Endothelial cell of umbilical vein (primary cell): Measurements from ENCODE around the gene TBC1D5. TPM values are rescaled to one million over a fixed set of nuclear protein-coding genes. Genes with fewer than 3 reads are reported as not detected.

Experiments used
- BruUV-seq: library from RNA; stranded (reverse); fragments of 400-500 nt; replicated peaks from 2 replicates; lab custom pipeline; 2021; lab: Mats Ljungman, UMichigan
- CTCF ChIA-PET: fragments of 300-600, 350-600 bp; sonication (Branson Sonifier 250); formaldehyde crosslinking; loops from one replicate; lab custom pipeline; 2021; ENCODE audit warnings: antibody characterized with exemption, inconsistent platforms; lab: Charles Lee
- POLR2A ChIA-PET: fragments of 300-600, 350-600 bp; sonication (Branson Sonifier 250); formaldehyde crosslinking; loops from one replicate; lab custom pipeline; 2021; ENCODE audit warnings: antibody characterized with exemption, inconsistent platforms; lab: Charles Lee
- DNase-seq: peaks from one replicate; pipeline ENCODE4 v3.0.0-alpha.2; 2011; ENCODE audit warnings: low read depth, low spot score
- FAIRE-seq: peaks from 2 replicates; lab custom pipeline; 2011; peaks lifted over from hg19 to GRCh38; lab: Jason Lieb, UNC
- H2AFZ ChIP-seq: 2 replicates; pipeline ENCODE4 v1.6.0; 2012; ENCODE audit warnings: low read depth, low read length, control low read depth, inconsistent platforms
- H3K27ac ChIP-seq: 2 replicates; pipeline ENCODE4 v1.5.1; 2011; ENCODE audit warnings: low read depth, mild to moderate bottlenecking, control low read depth, low read length, moderate library complexity; ENCODE audit not compliant: insufficient read depth
- H3K27me3 ChIP-seq, 2 experiments: 2 replicates each; pipeline versions ENCODE4 v1.6.0 to v1.6.1; 2011; ENCODE audit warnings: low read length in 2 of 2, mixed read lengths in 1 of 2; ENCODE audit not compliant: control insufficient read depth in 2 of 2, insufficient read depth in 2 of 2
- H3K36me3 ChIP-seq, 2 experiments: 2 replicates in 1 of 2; 3 replicates in 1 of 2; pipeline ENCODE4 v1.5.1; 2011; ENCODE audit warnings: low read length in 2 of 2, mild to moderate bottlenecking in 1 of 2, moderate library complexity in 1 of 2; ENCODE audit not compliant: control insufficient read depth in 2 of 2, insufficient read depth in 2 of 2; ENCODE audit errors: extremely low read depth in 1 of 2
- H3K4me1 ChIP-seq: 3 replicates; pipeline ENCODE4 v1.5.1; 2011; ENCODE audit warnings: mild to moderate bottlenecking, low read length; ENCODE audit not compliant: control insufficient read depth, insufficient read depth; ENCODE audit errors: extremely low read depth
- H3K4me2 ChIP-seq: 2 replicates; pipeline ENCODE4 v1.6.1; 2011; ENCODE audit warnings: low read length, control low read depth, mixed read lengths; ENCODE audit not compliant: insufficient read depth
- H3K4me3 ChIP-seq, 3 experiments: fragments of 200-600 bp in 1 of 3; sonication (generic), shearing (Covaris generic) in 1 of 3; replicated peaks in 1 of 3; 2 replicates each; pipeline ENCODE4 v1.5.1; 2011 to 2016; ENCODE audit warnings: control low read depth in 3 of 3, low read length in 3 of 3, mild to moderate bottlenecking in 2 of 3, inconsistent platforms in 1 of 3, low read depth in 1 of 3, moderate library complexity in 1 of 3; ENCODE audit not compliant: insufficient read depth in 1 of 3
- H3K79me2 ChIP-seq: 2 replicates; pipeline ENCODE4 v1.6.0; 2012; ENCODE audit warnings: low read length, inconsistent platforms; ENCODE audit not compliant: control insufficient read depth, insufficient read depth
- H3K9ac ChIP-seq: replicated peaks from 2 replicates; pipeline ENCODE3; 2011; ENCODE audit warnings: low read length, control low read depth; ENCODE audit not compliant: insufficient read depth; ENCODE audit errors: extremely low read depth
- H3K9me1 ChIP-seq: replicated peaks from 3 replicates; pipeline ENCODE4 v1.6.0; 2011; ENCODE audit warnings: mild to moderate bottlenecking, low read length; ENCODE audit not compliant: control insufficient read depth, insufficient read depth; ENCODE audit errors: extremely low read depth
- H3K9me3 ChIP-seq: replicated peaks from 2 replicates; pipeline ENCODE4 v1.5.1; 2012; ENCODE audit warnings: low read length, inconsistent platforms; ENCODE audit not compliant: control insufficient read depth, insufficient read depth
- H4K20me1 ChIP-seq: replicated peaks from 2 replicates; pipeline ENCODE3; 2011; ENCODE audit warnings: mild to moderate bottlenecking, low read length; ENCODE audit not compliant: control insufficient read depth, insufficient read depth; ENCODE audit errors: extremely low read depth
- EZH2 ChIP-seq: IDR thresholded peaks from 2 replicates; pipeline ENCODE4 v1.6.1; 2012; ENCODE audit warnings: borderline replicate concordance, low read depth, mild to moderate bottlenecking, moderate library complexity, low read length, inconsistent platforms; ENCODE audit not compliant: severe bottlenecking
- FOS ChIP-seq: IDR thresholded peaks from 2 replicates; pipeline ENCODE4 v1.6.1; 2011; ENCODE audit warnings: mild to moderate bottlenecking, low read length, moderate library complexity, borderline replicate concordance; ENCODE audit not compliant: insufficient read depth
- GATA2 ChIP-seq: IDR thresholded peaks from 2 replicates; pipeline ENCODE4 v1.7.0; 2011; ENCODE audit warnings: low read depth, mild to moderate bottlenecking, moderate library complexity, mixed read lengths, low read length; ENCODE audit not compliant: insufficient read length, insufficient read depth
- JUN ChIP-seq: IDR thresholded peaks from 2 replicates; pipeline ENCODE4 v1.6.1; 2011; ENCODE audit warnings: borderline replicate concordance, low read depth; ENCODE audit not compliant: insufficient read length, insufficient read depth
- MYC ChIP-seq: IDR thresholded peaks from one replicate; pipeline ENCODE4 v1.6.1; 2011; ENCODE audit warnings: mild to moderate bottlenecking, low read depth, low read length
- POLR2A ChIP-seq: IDR thresholded peaks from 2 replicates; pipeline ENCODE4 v1.6.1; 2012; ENCODE audit warnings: low read depth, mild to moderate bottlenecking, control low read depth, low read length
- POLR2AphosphoS5 ChIP-seq: IDR thresholded peaks from 2 replicates; pipeline ENCODE4 v1.6.1; 2012; ENCODE audit warnings: low read depth, mild to moderate bottlenecking, control low read depth, low read length, moderate library complexity; ENCODE audit not compliant: insufficient read depth
- dilution Hi-C: fragments of 300-500 bp; cut with MboI; formaldehyde crosslinking; loops from one replicate; pipeline ENCODE4 v1.15.0; 2019; ENCODE audit warnings: low sequenced_read_pairs; ENCODE audit not compliant: extremely low pct_ligation_motif_present
- intact Hi-C: fragments of 100-400 bp; cut with micrococcal nuclease; formaldehyde crosslinking; loops from one replicate; pipeline ENCODE4 v1.10.0; 2022
- polyA plus RNA-seq, 4 experiments: library from polyadenylated mRNA; depleted of rRNA in 3 of 4; stranded (reverse) in 3 of 4; unstranded in 1 of 4; fragments of >200 nt; gene quantifications; 2 replicates each; pipeline versions ENCODE4 v1.2.1 to v1.2.3, GENCODE V29; 2011 to 2012; ENCODE audit warnings: missing spikeins in 1 of 4
- total RNA-seq: library from RNA; stranded (reverse); gene quantifications from 2 replicates; pipeline ENCODE4 v1.2.3, GENCODE V29; 2021
- TF ChIP-seq, protein P1 (sequence below), 2 donors: IDR thresholded peaks; 1 replicate in 1 of 2; 2 replicates in 1 of 2; pipeline ENCODE4 v1.5.1; 2011; ENCODE audit warnings: low read length in 2 of 2, mild to moderate bottlenecking in 2 of 2, moderate library complexity in 2 of 2, control low read depth in 1 of 2, inconsistent platforms in 1 of 2, low read depth in 1 of 2; ENCODE audit not compliant: insufficient read depth in 1 of 2; ENCODE audit errors: extremely low read depth in 1 of 2
- TF ChIP-seq, protein P2 (sequence below): IDR thresholded peaks from 2 replicates; pipeline ENCODE4 v1.6.1; 2011; ENCODE audit not compliant: insufficient read depth, insufficient read length

TBC1D5 gene
- total and polyA plus RNA-seq, 2 donors (not counting 3 experiments of a cell fraction or from before 2014, with no cell fraction given): 17.5 to 44.7 TPM

DNA sequence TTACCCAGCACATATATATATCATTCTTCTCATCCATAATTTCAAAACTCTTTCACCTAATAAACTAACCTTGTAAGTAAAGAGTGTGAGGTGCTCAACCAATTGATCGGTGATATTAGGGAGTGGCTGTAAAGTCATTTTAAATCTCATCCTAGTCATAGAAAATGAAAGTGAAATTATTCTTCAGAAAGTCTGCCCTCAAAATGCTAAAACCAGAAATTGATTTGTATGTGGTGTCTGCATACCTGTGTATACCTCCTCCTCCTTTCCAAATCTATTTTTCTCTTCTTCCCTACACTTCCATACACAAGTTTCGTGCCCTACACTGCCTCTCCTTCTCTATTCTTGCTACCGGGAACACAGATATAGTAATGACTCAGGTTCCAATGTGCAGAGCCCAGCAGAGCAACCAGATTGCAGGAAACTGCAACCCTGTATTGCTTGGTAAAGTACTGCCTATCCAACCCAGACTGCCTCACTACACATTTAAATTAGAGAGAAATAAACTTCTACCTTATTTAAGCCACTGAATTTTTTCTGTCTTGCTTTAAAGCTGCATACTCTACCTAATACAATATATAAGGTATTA, 7.4 kb upstream of the TBC1D5 start:
- DNase-seq (no peak), FAIRE-seq (no peak)
- Histone ChIP-seq H3K79me2 (no peaks in the 10 kb centered on the region), H3K9ac (no peak overlapping the region), H4K20me1 (no peaks in the 10 kb centered on the region), H3K27me3 (peaks cover 3 to 10% of the 10 kb centered on the region in 2 experiments), H3K4me2 (no peak overlapping the region), H2AFZ (no peak overlapping the region), H3K4me3 (no peak overlapping the region), H3K9me1 (no peaks in the 10 kb centered on the region), H3K36me3 (no peaks in the 10 kb centered on the region), H3K27ac (no peak overlapping the region), H3K9me3 (no peaks in the 10 kb centered on the region), H3K4me1 (no peaks in the 10 kb centered on the region)
- CTCF ChIA-PET: no interaction called here
- dilution Hi-C loops: no loop called here
- no peak for TF ChIP-seq JUN
- no peak for TF ChIP-seq MYC
- TF ChIP-seq GATA2: no peak
- TF ChIP-seq, protein P1, sequence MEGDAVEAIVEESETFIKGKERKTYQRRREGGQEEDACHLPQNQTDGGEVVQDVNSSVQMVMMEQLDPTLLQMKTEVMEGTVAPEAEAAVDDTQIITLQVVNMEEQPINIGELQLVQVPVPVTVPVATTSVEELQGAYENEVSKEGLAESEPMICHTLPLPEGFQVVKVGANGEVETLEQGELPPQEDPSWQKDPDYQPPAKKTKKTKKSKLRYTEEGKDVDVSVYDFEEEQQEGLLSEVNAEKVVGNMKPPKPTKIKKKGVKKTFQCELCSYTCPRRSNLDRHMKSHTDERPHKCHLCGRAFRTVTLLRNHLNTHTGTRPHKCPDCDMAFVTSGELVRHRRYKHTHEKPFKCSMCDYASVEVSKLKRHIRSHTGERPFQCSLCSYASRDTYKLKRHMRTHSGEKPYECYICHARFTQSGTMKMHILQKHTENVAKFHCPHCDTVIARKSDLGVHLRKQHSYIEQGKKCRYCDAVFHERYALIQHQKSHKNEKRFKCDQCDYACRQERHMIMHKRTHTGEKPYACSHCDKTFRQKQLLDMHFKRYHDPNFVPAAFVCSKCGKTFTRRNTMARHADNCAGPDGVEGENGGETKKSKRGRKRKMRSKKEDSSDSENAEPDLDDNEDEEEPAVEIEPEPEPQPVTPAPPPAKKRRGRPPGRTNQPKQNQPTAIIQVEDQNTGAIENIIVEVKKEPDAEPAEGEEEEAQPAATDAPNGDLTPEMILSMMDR (IDR thresholded peaks at IDR 0.05; ENCODE audit: extremely low read depth in 1 of 2, insufficient read depth in 1 of 2, low read depth in 1 of 2, low read length in 2 of 2): no peak
- TF ChIP-seq FOS: no peak
- no peak for TF ChIP-seq EZH2
- TF ChIP-seq POLR2AphosphoS5: no peak
- TF ChIP-seq POLR2A: no peak
- TF ChIP-seq, protein P2, sequence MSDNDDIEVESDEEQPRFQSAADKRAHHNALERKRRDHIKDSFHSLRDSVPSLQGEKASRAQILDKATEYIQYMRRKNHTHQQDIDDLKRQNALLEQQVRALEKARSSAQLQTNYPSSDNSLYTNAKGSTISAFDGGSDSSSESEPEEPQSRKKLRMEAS: no peak
- no TSS peak for BruUV-seq
- intact Hi-C loops: no loop called here
- POLR2A ChIA-PET: no interaction called here
